ENCODE results near the gene PTPN14.

DNA sequence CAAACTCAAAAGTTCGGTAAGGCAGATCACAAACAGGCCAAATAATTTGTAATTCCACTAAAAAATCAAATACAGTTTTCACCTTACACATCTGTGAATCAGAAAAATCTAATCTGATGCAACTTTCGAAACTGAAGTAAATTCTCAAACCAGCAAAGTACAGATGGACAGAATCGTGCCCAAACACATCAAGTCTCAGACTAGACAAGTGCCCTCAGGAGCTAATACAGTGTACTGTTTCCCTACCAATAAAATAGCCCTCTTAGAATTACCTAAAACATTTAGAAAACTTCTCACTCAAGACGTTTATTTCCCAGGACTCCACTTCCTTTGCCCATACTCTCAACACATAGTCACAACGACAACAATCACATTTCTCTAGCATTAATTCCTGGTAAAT is 136.3 kb downstream of the PTPN14 start:
- no peak for TF ChIP-seq POLR2A (IDR thresholded peaks at IDR 0.05)
- TF ChIP-seq, protein P1, sequence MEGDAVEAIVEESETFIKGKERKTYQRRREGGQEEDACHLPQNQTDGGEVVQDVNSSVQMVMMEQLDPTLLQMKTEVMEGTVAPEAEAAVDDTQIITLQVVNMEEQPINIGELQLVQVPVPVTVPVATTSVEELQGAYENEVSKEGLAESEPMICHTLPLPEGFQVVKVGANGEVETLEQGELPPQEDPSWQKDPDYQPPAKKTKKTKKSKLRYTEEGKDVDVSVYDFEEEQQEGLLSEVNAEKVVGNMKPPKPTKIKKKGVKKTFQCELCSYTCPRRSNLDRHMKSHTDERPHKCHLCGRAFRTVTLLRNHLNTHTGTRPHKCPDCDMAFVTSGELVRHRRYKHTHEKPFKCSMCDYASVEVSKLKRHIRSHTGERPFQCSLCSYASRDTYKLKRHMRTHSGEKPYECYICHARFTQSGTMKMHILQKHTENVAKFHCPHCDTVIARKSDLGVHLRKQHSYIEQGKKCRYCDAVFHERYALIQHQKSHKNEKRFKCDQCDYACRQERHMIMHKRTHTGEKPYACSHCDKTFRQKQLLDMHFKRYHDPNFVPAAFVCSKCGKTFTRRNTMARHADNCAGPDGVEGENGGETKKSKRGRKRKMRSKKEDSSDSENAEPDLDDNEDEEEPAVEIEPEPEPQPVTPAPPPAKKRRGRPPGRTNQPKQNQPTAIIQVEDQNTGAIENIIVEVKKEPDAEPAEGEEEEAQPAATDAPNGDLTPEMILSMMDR (IDR thresholded peaks at IDR 0.05), result no peak
